Kidney (tissue), 14 donors: ENCODE results near the gene ADAMTS17. TPM values are rescaled to one million over a fixed set of nuclear protein-coding genes. Genes with fewer than 3 reads are reported as not detected.
"Not testable (repeated sequence)": the region's sequence is repeated elsewhere in the genome, so short reads cannot be mapped to it uniquely, and the experiment has no call there.

ENCODE experiments used
- DNase-seq, 5 donors: peaks; one replicate each; pipeline ENCODE4 v3.0.0-alpha.2; 2013 to 2020
- FAIRE-seq: peaks from 2 replicates; lab custom pipeline; 2012; peaks lifted over from hg19 to GRCh38; lab: Jason Lieb, UNC
- H3K27ac ChIP-seq, 2 donors: one replicate each; pipeline ENCODE4 v1.7.0; 2013; ENCODE audit warnings: low read depth in 2 of 2, low read length in 2 of 2, inconsistent platforms in 1 of 2
- H3K27me3 ChIP-seq: one replicate; pipeline ENCODE4 v1.7.1; 2013; ENCODE audit warnings: low read length, inconsistent platforms; ENCODE audit not compliant: control insufficient read depth, insufficient read depth
- H3K36me3 ChIP-seq, 3 donors: one replicate each; pipeline versions ENCODE4 v1.7.0 to v1.7.1; 2013; ENCODE audit warnings: low read length in 3 of 3, control low read depth in 1 of 3, inconsistent platforms in 1 of 3; ENCODE audit not compliant: insufficient read depth in 3 of 3, control insufficient read depth in 2 of 3
- H3K4me1 ChIP-seq, 3 donors: one replicate each; pipeline versions ENCODE4 v1.7.0 to v1.7.1; 2013; ENCODE audit warnings: low read length in 3 of 3, inconsistent platforms in 1 of 3, low read depth in 1 of 3; ENCODE audit not compliant: control insufficient read depth in 2 of 3, insufficient read depth in 2 of 3
- H3K4me3 ChIP-seq, 3 donors: one replicate each; pipeline versions ENCODE4 v1.7.0 to v1.8.1; 2013; ENCODE audit warnings: low read length in 3 of 3, control low read depth in 1 of 3, inconsistent platforms in 1 of 3
- H3K9ac ChIP-seq, 3 donors: one replicate each; pipeline versions ENCODE4 v1.7.0 to v1.7.1; 2013; ENCODE audit warnings: low read length in 3 of 3, control low read depth in 1 of 3, inconsistent platforms in 1 of 3
- H3K9me3 ChIP-seq, 3 donors: one replicate each; pipeline versions ENCODE4 v1.7.0 to v1.7.1; 2013; ENCODE audit warnings: low read length in 3 of 3, control low read depth in 1 of 3, inconsistent platforms in 1 of 3; ENCODE audit not compliant: control insufficient read depth in 2 of 3, insufficient read depth in 1 of 3
- CTCF ChIP-seq: IDR thresholded peaks from 3 replicates; pipeline ENCODE4 v1.5.1; 2012; ENCODE audit warnings: mild to moderate bottlenecking, moderate library complexity, borderline replicate concordance; ENCODE audit not compliant: insufficient read depth; ENCODE audit errors: extremely low read depth
- intact Hi-C: fragments of 100-400 bp; cut with DNase I; formaldehyde crosslinking; loops from one replicate; pipeline ENCODE4 v1.11.1; 2022
- polyA plus RNA-seq: library from polyadenylated mRNA; stranded (reverse); fragments of 350-450 nt; fragmentation: Illumina TruSeq; extraction: RNeasy Lipid Tissue Mini Kit (QIAGEN cat#74804); gene quantifications from one replicate; pipeline ENCODE4 v1.2.3, GENCODE V29; 2014; ENCODE audit warnings: low read depth, low replicate concordance; ENCODE audit not compliant: insufficient read depth
- total RNA-seq: library from RNA; stranded (reverse); fragmentation: NEBNext Ultra II Directional; extraction: Animal tissue kit (Norgen Biotek cat#: 25700); gene quantifications from one replicate; pipeline ENCODE4 v1.2.1, GENCODE V29; 2021
- donor health status: control.
- donor health status: control.
- donor health status: control.
- donor health status: control.
- donor health status: control.
- donor health status: DM: yes; HTN: yes; CAD: no.
- donor health status: Normal renal cell carcinoma (clear cell type).

ADAMTS17 gene
- total and polyA plus RNA-seq, 2 donors from 2014 or later, result 1.7 to 2.2 TPM

GRCh38 chr15:100339999-100340398 lies 1.8 kb downstream of the ADAMTS17 start:
- no peak overlapping the region for H3K4me3 ChIP-seq
- H3K9ac ChIP-seq, result no peak overlapping the region
- intact Hi-C loops, result loop anchor here (10.0 kb wide), 1 partner anchor 405 kb away; no protein-coding TSS in a partner anchor
- FAIRE-seq, result no peak
- TF ChIP-seq CTCF, result no peak
- H3K4me1 ChIP-seq, result peaks cover 0 to 6% (median 0%) of the 10 kb centered on the region in 3 donors
- no peak overlapping the region for H3K27ac ChIP-seq
- H3K36me3 ChIP-seq, result no peaks in the 10 kb centered on the region
- H3K27me3 ChIP-seq, result peaks cover 12% of the 10 kb centered on the region
- no peaks in the 10 kb centered on the region for H3K9me3 ChIP-seq
- DNase-seq, result peak in 2 of 5 donors; percentile 61 to 64

- not testable (repeated sequence) for FAIRE-seq, DNase-seq, H3K9ac ChIP-seq, H3K36me3 ChIP-seq, H3K27ac ChIP-seq, H3K4me1 ChIP-seq, H3K4me3 ChIP-seq, H3K9me3 ChIP-seq, H3K27me3 ChIP-seq
- intact Hi-C loops, result loop anchor here (10.0 kb wide), 1 partner anchor 405 kb away; no protein-coding TSS in a partner anchor
Observed at GRCh38 chr15:100339451-100339850, 2.3 kb downstream of the ADAMTS17 start.

GRCh38 chr15:100338971-100339444 lies 2.8 kb downstream of the ADAMTS17 start:
- Histone ChIP-seq H3K4me1 (peaks cover 0 to 6% (median 1%) of the 10 kb centered on the region in 3 donors), H3K4me3 (peak overlapping the region in 1 of 3 donors; percentile 38), H3K9me3 (no peaks in the 10 kb centered on the region), H3K27me3 (peaks cover 7% of the 10 kb centered on the region), H3K9ac (peak overlapping the region in 1 of 3 donors; percentile 21), H3K36me3 (no peaks in the 10 kb centered on the region), H3K27ac (no peak overlapping the region)
- peak; percentile 84 for TF ChIP-seq CTCF
- intact Hi-C loops, result loop anchor here (10.0 kb wide), 1 partner anchor 404 kb away; no protein-coding TSS in a partner anchor
- FAIRE-seq, result peak; percentile 64
- peak in 4 of 5 donors; percentile 83 to 91 (median 88) for DNase-seq

GRCh38 chr15:100338247-100338646 lies 3.5 kb downstream of the ADAMTS17 start:
- no peak for DNase-seq
- intact Hi-C loops, result loop anchor here (10.0 kb wide), 1 partner anchor 403 kb away; no protein-coding TSS in a partner anchor
- Histone ChIP-seq H3K4me1 (peaks cover 0 to 6% (median 4%) of the 10 kb centered on the region in 3 donors), H3K27me3 (peaks cover 7% of the 10 kb centered on the region), H3K9ac (peak overlapping the region in 1 of 3 donors; percentile 12), H3K36me3 (no peaks in the 10 kb centered on the region), H3K27ac (no peak overlapping the region), H3K4me3 (no peak overlapping the region), H3K9me3 (no peaks in the 10 kb centered on the region)
- FAIRE-seq, result no peak
- TF ChIP-seq CTCF, result no peak
